Lower lobe of right lung (tissue), 2 donors: ENCODE measurements around the gene MYO1E. TPM values are rescaled to one million over a fixed set of nuclear protein-coding genes. Genes with fewer than 3 reads are reported as not detected.

Source experiments
- ATAC-seq, 2 donors: fragments of 200-7000 bp; cut with Tn5 transposase; one replicate each; pipeline ENCODE4 v1.9.1; 2020 to 2022; ENCODE audit warnings: mild to moderate bottlenecking in 2 of 2, moderate library complexity in 2 of 2
- DNase-seq: peaks from one replicate; pipeline ENCODE4 v3.0.0-alpha.2; 2020
- H3K27ac ChIP-seq: fragments of 200-600 bp; one replicate; pipeline ENCODE4 v1.8.0; 2022
- H3K27me3 ChIP-seq: fragments of 200-600 bp; one replicate; pipeline ENCODE4 v1.8.0; 2022; ENCODE audit warnings: low read depth
- H3K36me3 ChIP-seq: fragments of 200-600 bp; one replicate; pipeline ENCODE4 v1.8.0; 2022; ENCODE audit warnings: mild to moderate bottlenecking
- H3K4me1 ChIP-seq: fragments of 200-600 bp; one replicate; pipeline ENCODE4 v1.8.0; 2022
- H3K4me3 ChIP-seq: fragments of 200-600 bp; one replicate; pipeline ENCODE4 v1.8.0; 2022; ENCODE audit warnings: mild to moderate bottlenecking
- H3K9me3 ChIP-seq: fragments of 200-600 bp; one replicate; pipeline ENCODE4 v1.8.0; 2022
- CTCF ChIP-seq: fragments of 200-600 bp; IDR thresholded peaks from one replicate; pipeline ENCODE4 v1.8.0; 2022; ENCODE audit warnings: antibody characterized with exemption, mild to moderate bottlenecking
- intact Hi-C: fragments of 100-400 bp; cut with DNase I; formaldehyde crosslinking; loops from one replicate; pipeline ENCODE4 v1.11.0; 2022
- total RNA-seq: library from RNA; stranded (reverse); fragmentation: NEBNext Ultra II Directional; extraction: Animal tissue kit (Norgen Biotek cat#: 25700); gene quantifications from one replicate; pipeline ENCODE4 v1.2.1, GENCODE V29; 2021
- donor health status: DM: no; HTN: yes; CAD: no; lungs with severe emphysema.

MYO1E gene
- total RNA-seq, 1 donor from 2014 or later, result 59.4 TPM

DNA sequence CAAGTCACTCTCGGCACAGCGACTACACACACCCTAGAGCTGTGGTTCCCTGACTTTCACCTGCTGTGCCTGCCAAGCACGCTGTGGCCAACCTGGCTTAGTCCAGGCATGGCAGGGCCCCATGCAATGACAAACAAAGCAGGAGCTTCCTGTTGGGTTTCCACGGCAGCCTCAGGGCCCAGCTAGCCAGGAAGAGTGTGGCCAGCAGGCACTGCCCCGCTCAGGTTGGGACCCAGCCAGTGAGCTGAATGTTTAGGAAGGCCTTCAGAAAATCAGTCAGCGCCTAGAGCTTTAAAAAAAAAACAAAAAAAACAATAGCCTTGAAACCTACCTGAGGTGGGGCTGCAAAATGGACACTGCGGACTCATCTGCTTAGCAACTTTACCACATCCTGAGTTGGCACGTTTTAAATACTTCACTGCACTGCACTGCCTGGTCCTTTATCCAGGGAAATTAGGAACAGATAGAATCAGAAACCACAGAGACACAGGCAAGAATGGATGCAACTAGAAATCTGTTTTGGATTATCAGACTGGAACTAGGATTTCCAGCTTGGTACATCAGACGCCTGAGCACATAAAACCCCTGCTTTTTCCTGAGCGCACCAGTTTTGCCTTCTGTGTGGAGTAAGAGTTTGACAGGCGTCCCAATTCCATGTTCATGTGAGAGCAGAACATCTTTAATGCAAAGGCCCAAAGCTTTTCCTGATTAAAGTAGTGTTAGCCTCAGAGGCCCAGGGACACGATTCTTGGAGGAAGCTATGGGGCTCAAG is 202.2 kb downstream of the MYO1E start:
- no peak overlapping the region for H3K4me3 ChIP-seq
- H3K27ac ChIP-seq, result peak overlapping the region; percentile 57
- no peaks in the 10 kb centered on the region for H3K27me3 ChIP-seq
- ATAC-seq, result peak in 1 of 2 donors; percentile 43
- intact Hi-C loops, result no loop called here
- peak; percentile 66 for DNase-seq
- peaks cover 14% of the 10 kb centered on the region for H3K36me3 ChIP-seq
- no peak for TF ChIP-seq CTCF
- H3K4me1 ChIP-seq, result peaks cover 24% of the 10 kb centered on the region
- no peaks in the 10 kb centered on the region for H3K9me3 ChIP-seq

- Histone ChIP-seq H3K4me3 (no peak overlapping the region), H3K9me3 (no peaks in the 10 kb centered on the region), H3K36me3 (peaks cover 14% of the 10 kb centered on the region), H3K4me1 (peaks cover 12% of the 10 kb centered on the region), H3K27me3 (no peaks in the 10 kb centered on the region), H3K27ac (peak overlapping the region; percentile 57)
- intact Hi-C loops, result no loop called here
- TF ChIP-seq CTCF, result no peak
- ATAC-seq (peak; percentile 14 to 36), DNase-seq (no peak)
Observed at GRCh38 chr15:59169251-59169708, 203.4 kb downstream of the MYO1E start.

GRCh38 chr15:59168536-59168935 is 204.1 kb downstream of the MYO1E start:
- peak overlapping the region; percentile 57 for H3K27ac ChIP-seq

GRCh38 chr15:59166601-59167265 is 205.9 kb downstream of the MYO1E start:
- H3K27ac ChIP-seq, result peak overlapping the region; percentile 15
- H3K4me3 ChIP-seq, result no peak overlapping the region
- peak; percentile 58 to 67 for ATAC-seq
- H3K36me3 ChIP-seq, result peaks cover 24% of the 10 kb centered on the region
- peaks cover 12% of the 10 kb centered on the region for H3K4me1 ChIP-seq
- TF ChIP-seq CTCF, result no peak
- intact Hi-C loops, result no loop called here
- H3K27me3 ChIP-seq, result no peaks in the 10 kb centered on the region
- no peak for DNase-seq
- H3K9me3 ChIP-seq, result no peaks in the 10 kb centered on the region

More at GRCh38 chr15:59168536-59168935, 204.1 kb downstream of the MYO1E start:
- intact Hi-C loops, result no loop called here
- Histone ChIP-seq H3K4me3 (no peak overlapping the region), H3K9me3 (no peaks in the 10 kb centered on the region), H3K36me3 (peaks cover 14% of the 10 kb centered on the region), H3K27me3 (no peaks in the 10 kb centered on the region), H3K4me1 (peaks cover 12% of the 10 kb centered on the region)
- TF ChIP-seq CTCF, result no peak
- DNase-seq, result no peak
- peak in 1 of 2 donors; percentile 45 for ATAC-seq

GRCh38 chr15:59166166-59166565 is 206.5 kb downstream of the MYO1E start:
- intact Hi-C loops, result no loop called here
- H3K4me1 ChIP-seq, result peaks cover 12% of the 10 kb centered on the region

More at GRCh38 chr15:59166166-59166565, 206.5 kb downstream of the MYO1E start:
- peaks cover 24% of the 10 kb centered on the region for H3K36me3 ChIP-seq
- peak overlapping the region; percentile 15 for H3K27ac ChIP-seq
- ATAC-seq (no peak), DNase-seq (no peak)
- H3K27me3 ChIP-seq, result no peaks in the 10 kb centered on the region
- no peaks in the 10 kb centered on the region for H3K9me3 ChIP-seq
- no peak for TF ChIP-seq CTCF
- H3K4me3 ChIP-seq, result no peak overlapping the region
